NCI-H2029 (cell line): ENCODE measurements around the gene LHFPL6.

ENCODE experiments used
- DNase-seq: peaks from one replicate; lab custom pipeline; 2025; lab: John Stamatoyannopoulos, UW

LHFPL6 gene

DNA sequence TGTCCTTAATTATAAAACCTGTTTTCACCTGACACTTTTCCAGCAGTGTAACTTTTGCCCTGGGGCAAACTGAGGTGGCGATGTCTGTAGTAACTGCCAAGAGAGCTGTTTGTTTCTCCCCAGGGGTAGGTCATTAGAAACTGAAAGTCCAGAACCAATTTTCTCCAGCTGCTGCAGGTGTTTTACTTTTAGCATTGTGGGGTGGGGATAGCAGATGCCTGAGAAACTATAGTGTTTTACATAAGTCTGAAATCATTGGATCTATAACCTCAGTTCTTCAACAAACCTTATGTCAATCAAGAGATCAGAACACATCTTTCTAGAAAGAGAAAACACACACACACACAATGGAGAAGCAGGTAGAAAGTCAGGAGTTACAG is 92.7 kb downstream of the LHFPL6 start:
- no peak for DNase-seq

DNA sequence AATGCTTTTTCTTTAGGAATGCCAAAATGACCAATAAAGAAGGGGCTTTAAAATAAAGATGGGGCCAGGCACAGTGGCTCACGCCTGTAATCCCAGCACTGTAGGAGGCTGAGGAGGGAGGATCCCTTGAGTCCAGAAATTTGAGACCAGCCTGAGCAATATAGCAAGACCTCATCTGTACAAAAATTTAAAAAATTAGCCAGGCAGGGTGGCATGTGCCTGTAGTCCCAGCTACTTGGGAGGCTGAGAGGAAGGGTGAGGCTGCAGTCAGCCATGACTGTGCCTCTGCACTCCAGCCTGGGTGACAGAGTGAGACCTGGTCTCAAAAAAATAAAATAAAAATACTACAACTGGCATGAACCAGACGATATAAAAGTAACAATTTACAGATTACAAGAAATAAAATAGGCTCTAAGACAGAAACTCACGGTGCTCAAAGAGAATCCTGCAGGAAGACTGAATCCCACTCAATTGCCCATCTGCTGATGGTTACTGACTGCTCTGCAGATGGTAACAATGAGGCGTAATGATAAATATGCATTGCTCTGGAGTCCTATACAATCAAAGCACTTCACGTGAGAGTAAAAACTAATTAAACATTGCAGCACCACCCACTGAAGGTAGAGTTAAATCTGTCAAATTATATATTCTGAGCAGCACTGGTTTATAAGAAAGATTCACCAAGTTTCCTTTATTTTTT is 93.2 kb downstream of the LHFPL6 start:
- DNase-seq: no peak

GRCh38 chr13:39506559-39507390 is 96.2 kb downstream of the LHFPL6 start:
- no peak for DNase-seq

DNA sequence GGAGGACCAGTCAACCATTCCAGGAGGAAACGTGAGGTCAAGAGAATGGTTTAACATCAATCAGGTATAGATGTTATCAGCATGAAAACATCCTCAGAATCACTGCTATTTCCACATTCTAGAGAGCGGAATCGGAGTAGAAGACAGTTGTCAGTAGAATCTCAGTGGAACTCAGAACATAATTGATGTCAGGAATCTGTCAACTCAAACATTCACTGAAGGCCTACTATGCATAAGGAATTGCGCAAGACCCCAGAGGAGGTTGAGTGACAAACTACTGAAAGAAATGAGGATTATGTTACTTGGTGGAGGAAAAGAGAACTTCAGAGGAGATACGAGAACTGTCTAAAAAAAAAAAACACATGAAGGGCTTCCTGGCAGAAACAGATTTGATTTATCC is 97.8 kb downstream of the LHFPL6 start:
- DNase-seq: no peak

DNA sequence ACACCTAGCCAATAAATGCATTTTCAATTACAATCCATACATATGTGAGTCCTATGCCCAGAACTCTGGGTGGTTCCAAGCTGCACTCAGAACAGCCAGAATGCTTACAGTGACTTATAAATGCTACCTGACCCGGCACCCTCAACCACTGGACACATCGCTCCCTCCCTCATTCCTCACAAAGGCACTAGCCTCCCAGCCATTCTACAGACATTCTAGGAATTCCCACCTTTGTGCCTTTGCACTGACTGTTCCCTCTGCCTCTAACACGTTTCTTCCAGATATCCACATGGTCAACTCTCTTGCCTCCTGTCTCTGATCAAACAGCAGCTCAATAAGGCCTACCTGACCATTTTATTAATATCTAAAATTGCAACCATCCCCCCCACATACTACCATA is 99.9 kb downstream of the LHFPL6 start:
- DNase-seq: no peak

- no peak for DNase-seq
These were observed 101.2 kb downstream of the LHFPL6 start for GRCh38 chr13:39501702-39502324.

DNA sequence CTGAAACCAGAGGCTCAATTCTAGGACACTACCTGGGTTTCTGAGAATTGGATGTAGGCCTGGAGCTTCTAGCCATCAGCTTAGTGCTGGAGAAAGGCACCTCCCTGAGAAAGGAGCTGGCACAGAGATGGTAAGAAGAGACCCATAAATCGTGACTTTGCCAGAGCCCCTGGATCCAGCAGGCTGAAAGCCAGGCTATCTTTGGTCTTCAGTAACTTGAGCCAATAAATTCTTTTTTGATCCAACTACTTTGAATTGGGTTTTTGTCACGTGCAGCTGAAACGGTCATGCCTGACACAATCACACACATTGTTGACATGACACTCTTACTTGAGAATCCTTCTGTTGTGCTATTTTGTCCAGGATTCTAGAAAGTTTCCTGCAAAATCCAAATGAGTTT is 103.4 kb downstream of the LHFPL6 start:
- DNase-seq: no peak

DNA sequence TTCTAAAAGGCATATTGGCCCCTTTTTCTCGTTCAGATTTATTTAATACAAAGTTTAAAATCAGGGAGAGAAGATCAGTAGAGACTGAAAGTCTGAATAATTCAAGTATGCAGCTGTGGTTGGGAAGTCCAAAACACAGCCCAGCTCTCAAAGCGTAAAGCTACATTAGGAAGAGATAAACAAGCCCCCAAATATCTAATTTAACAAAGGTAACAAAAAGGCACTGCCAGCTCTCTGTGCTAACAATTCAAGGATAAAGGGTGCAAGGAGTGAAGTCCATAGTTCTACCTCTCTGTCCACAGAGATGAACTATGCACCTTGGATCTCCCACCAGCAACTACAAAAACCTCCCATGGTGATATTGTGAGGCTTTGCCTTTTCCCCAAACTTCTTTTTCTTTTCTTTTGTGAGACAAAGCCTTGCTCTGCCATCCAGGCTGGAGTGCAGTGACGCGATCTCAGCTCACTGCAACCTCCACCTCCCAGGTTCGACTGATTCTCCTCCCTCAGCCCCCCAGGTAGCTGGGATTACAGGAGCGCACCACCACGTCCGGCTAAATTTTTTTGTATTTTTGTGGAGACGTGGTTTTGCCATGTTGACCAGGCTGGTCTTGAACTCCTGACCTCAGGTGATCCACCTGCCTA is 104.4 kb downstream of the LHFPL6 start:
- DNase-seq: no peak

- no peak for DNase-seq
These were observed 106.5 kb downstream of the LHFPL6 start for GRCh38 chr13:39496506-39496905.

DNA sequence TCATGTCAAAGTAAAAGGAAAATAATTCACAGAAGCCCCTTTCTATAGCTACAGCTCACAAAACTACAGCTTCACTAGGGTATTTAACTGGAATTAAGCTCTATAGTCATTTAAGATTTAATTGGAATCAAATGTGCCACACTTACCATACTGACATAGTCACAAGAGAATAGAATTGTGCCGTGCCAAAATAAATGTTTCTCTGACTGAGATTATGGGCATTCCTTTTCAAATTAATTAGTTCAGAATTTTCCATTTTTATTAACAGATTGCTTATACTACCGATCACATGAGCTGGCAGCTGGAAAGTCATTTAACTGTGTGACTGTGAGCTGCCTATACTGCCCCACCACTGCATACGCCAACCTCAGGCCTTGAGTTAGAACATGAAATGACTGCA is 108.4 kb downstream of the LHFPL6 start:
- DNase-seq: no peak

DNA sequence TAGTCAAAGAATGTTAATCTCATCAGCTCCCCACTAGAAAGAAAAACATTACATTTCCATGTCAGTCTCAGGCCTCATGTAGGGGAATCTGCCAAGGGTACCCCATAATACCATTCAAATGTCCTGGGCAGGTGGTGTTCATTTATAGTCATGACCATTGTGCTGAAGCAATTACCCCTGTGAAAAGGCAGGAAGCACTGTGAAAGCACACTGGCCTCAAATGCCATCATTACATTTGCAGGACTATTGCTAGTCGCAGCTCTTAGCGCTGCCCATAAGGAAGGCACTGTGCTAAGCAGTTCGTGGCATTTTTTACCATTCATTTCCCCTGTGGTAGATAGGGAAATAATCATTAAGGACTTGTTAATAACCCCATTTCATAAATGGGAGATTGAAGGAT is 109.0 kb downstream of the LHFPL6 start:
- DNase-seq: no peak

GRCh38 chr13:39490136-39490535 is 112.9 kb downstream of the LHFPL6 start:
- DNase-seq: no peak

- no peak for DNase-seq
These were observed 116.2 kb downstream of the LHFPL6 start for GRCh38 chr13:39486758-39487157.

DNA sequence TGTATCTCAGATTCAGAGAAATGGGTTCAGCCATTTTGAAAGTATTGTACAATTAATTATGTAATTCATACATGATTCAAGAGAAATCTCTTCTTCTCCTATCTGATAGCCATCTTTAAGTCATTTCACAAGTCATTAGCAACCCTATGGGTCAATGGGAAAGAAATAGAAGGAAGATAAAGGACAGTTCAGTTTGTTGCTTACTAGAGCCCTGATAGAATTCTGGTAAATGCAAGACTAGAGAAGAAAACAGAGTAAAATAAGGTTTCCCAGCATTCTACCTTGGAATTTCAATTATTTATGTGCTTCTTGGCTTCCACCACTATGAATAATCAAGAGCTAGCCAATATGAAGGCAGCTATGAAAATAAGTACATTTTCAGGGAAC is 117.7 kb downstream of the LHFPL6 start:
- no peak for DNase-seq

- DNase-seq: no peak
These were observed 118.3 kb downstream of the LHFPL6 start for GRCh38 chr13:39484506-39485313.

- DNase-seq: no peak
These were observed 119.7 kb downstream of the LHFPL6 start for GRCh38 chr13:39483326-39483725.

- DNase-seq: no peak
These were observed 121.5 kb downstream of the LHFPL6 start for GRCh38 chr13:39481491-39481890.

- DNase-seq: no peak
These were observed 128.4 kb downstream of the LHFPL6 start for GRCh38 chr13:39474600-39474999.

DNA sequence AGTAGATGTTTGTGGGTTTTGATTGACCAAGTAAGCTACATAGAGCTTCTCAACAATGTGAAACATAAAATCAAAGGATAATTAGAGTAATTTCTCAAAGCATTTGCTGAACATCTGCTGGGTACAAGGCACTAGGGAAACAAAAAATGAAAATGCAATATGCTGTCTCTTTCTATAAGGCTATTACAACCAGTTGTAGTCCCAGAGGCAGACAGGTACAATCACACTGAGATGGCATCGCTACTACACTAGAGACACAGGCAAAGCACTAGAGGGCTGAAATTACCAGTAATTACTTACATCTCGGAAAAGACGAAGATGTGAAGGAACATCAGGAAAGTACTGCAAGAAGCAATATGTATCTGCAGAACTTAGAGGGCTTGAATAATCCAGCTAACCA is 133.3 kb downstream of the LHFPL6 start:
- no peak for DNase-seq

- DNase-seq: no peak
These were observed 134.7 kb downstream of the LHFPL6 start for GRCh38 chr13:39468306-39468705.

DNA sequence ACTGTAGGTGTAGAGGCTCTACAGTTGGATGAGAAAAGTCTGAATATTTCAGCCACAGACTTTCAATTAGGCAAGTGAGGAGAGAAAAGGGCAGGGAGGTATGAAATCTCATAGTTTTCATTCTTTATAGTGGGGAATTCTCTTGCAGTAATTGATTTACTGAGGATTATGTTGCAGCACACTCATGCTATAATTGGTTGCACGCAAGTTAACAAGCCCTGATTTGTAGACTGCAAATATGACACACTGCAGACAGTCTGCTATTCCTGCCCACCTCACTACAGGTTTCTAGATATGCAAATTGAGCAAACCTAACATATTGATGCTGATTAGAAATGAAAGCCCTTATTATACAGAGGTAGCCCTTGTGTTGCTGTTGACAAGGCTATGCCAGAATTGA is 139.4 kb downstream of the LHFPL6 start:
- no peak for DNase-seq

GRCh38 chr13:39462906-39463305 is 140.1 kb downstream of the LHFPL6 start:
- DNase-seq: no peak
